Motor neuron (in vitro differentiated cells): Measurements from ENCODE around the gene CCT3. TPM values are rescaled to one million over a fixed set of nuclear protein-coding genes. Genes with fewer than 3 reads are reported as not detected.
"Not testable (repeated sequence)": the region's sequence is repeated elsewhere in the genome, so short reads cannot be mapped to it uniquely, and the experiment has no call there.

Experiments
- ATAC-seq, 8 experiments: fragments of 200-7000 bp; cut with Tn5 transposase; replicated peaks in 6 of 8; 2 replicates each; pipeline ENCODE4 v1.8.0; 2021; ENCODE audit warnings: mild to moderate bottlenecking in 8 of 8, moderate library complexity in 8 of 8
- H3K27ac ChIP-seq, 2 donors: fragments of 250-450 bp; sonication (Bioruptor Pico); 2 replicates each; pipeline ENCODE4 v1.9.0; 2021; ENCODE audit warnings: antibody characterized with exemption in 2 of 2, mild to moderate bottlenecking in 2 of 2, moderate library complexity in 1 of 2
- H3K4me1 ChIP-seq, 2 donors: fragments of 250-450 bp; sonication (Bioruptor Pico); replicated peaks in 1 of 2; 2 replicates each; pipeline ENCODE4 v1.6.1; 2021; ENCODE audit warnings: antibody characterized with exemption in 2 of 2, mild to moderate bottlenecking in 2 of 2, moderate library complexity in 1 of 2
- H3K4me3 ChIP-seq, 5 donors: fragments of 250-450 bp; sonication (Bioruptor Pico); 2 replicates each; pipeline ENCODE4 v1.9.0; 2021; ENCODE audit warnings: antibody characterized with exemption in 5 of 5, mild to moderate bottlenecking in 5 of 5, moderate library complexity in 4 of 5
- WGBS, 10 experiments: fragments of 450-650 bp; shearing (Covaris generic); methylation state at CpG; one replicate each; pipeline ENCODE4 v1.0.0; 2022; 5-methylcytosine and 5-hydroxymethylcytosine counted together
- in situ Hi-C, 9 experiments: fragments of 400-800 bp; cut with MboI; loops; one replicate each; pipeline ENCODE4 v1.15.0; 2021; ENCODE audit warnings: low sequenced_read_pairs in 9 of 9, low pct_unique_long_range_greater_than_20kb in 2 of 9; ENCODE audit not compliant: unreplicated experiment in 9 of 9
- total RNA-seq, 8 experiments: library from RNA; unstranded; fragments of 300-600 nt; gene quantifications; 2 replicates each; pipeline versions ENCODE4 v1.2.3 to v1.2.4, GENCODE V29; 2022

The CCT3 gene
- total RNA-seq, 8 experiments from 2014 or later = 204 to 465 (median 351) TPM

DNA sequence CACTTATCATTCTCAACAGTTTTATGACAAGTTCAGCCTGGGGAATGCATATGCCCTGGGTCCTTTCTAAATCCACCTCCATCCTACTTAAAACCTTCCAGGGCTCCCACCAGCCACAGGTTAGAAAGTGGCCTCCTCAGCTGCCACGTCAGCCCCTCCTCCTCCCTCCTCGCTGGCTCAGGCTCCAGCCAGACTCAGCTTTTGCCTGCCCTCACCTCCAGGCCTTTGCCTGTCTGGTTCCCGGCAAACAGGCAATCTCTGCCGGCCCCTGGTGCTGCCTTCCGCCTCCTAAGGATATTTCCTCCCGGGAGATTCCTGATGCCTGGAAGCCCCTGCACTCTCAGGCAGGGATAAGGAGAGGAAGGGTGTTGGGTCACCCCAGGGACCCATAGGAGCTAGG, 40.5 kb upstream of the CCT3 start:
- WGBS, 10 experiments = 31 to 71% (median 62%) methylated on average over 1 to 6 of the region's 6 CpGs; no CpG with 5 or more reads in 4 of the 10 experiments

DNA sequence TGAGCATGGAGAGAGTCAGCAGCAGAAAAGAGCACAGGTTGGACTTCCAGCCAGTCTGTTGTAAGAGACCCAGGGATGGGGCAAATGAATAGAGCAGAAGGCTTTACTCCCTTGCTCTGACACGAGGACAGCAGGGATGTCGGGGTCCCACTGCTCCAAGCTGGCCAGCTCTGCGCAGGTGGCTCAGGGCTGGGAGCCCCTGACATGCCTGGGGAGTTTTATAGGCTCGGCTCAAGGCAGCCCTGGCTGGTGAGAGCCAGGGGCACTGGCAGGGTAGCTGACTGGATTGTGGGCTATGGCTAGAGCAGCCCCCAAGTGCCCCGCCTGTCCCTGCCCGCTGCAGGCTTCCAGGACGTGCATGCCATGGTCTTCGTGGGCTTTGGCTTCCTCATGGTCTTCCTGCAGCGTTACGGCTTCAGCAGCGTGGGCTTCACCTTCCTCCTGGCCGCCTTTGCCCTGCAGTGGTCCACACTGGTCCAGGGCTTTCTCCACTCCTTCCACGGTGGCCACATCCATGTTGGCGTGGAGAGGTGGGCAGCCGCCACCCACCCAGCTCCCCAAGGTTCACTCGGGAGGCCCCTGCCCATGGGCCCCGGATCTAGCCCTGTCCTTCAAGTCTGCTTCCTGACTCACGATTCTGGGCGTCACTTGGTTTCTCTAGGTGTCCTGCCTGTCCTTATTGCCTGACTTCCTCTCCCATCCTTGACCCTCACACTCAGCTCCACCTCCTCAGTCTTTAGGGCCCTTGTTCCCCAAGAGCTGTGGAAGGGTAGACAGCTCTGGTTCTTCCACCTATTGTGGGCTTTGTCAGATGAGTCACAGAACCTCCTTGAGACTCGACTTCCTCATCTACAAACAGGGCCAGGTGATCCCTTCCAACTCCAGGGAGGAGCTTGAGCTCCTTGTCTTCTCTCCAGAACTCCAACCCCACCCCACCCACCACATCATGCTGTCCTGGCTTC, 39.1 kb upstream of the CCT3 start:
- no peaks in the 10 kb centered on the region for H3K4me1 ChIP-seq
- in situ Hi-C loops = loop anchor here in 2 of 9 experiments (25.0 kb wide), 1 partner anchor 235 kb away; the partner anchor contains the start of genes GPATCH4 (in 2 of the 2) and HAPLN2 (in 2 of the 2)
- H3K4me3 ChIP-seq = no peak overlapping the region
- WGBS, 10 experiments = 0 to 85% (median 74%) methylated on average over 1 to 18 of the region's 20 CpGs; no CpG with 5 or more reads in 3 of the 10 experiments
- no peak overlapping the region for H3K27ac ChIP-seq
- ATAC-seq = no peak

More for the DNA sequence above, 40.5 kb upstream of the CCT3 start:
- in situ Hi-C loops = loop anchor here in 2 of 9 experiments (25.0 kb wide), 1 partner anchor 234 kb away; the partner anchor contains the start of genes GPATCH4 (in 2 of the 2) and HAPLN2 (in 2 of the 2)
- Histone ChIP-seq H3K27ac (no peak overlapping the region), H3K4me1 (no peaks in the 10 kb centered on the region), H3K4me3 (no peak overlapping the region)
- no peak for ATAC-seq

- H3K4me3 ChIP-seq = no peak overlapping the region
- H3K4me1 ChIP-seq = no peaks in the 10 kb centered on the region
- 42 to 100% (median 78%) methylated on average over 1 to 2 of the region's 2 CpGs for WGBS, 10 experiments
- in situ Hi-C loops = loop anchor here in 2 of 9 experiments (25.0 kb wide), 1 partner anchor 236 kb away; the partner anchor contains the start of genes GPATCH4 (in 2 of the 2) and HAPLN2 (in 2 of the 2)
- ATAC-seq = peak in 1 of 8 experiments; percentile 34
- no peak overlapping the region for H3K27ac ChIP-seq
Observed at GRCh38 chr1:156376146-156376545, 38.1 kb upstream of the CCT3 start.

DNA sequence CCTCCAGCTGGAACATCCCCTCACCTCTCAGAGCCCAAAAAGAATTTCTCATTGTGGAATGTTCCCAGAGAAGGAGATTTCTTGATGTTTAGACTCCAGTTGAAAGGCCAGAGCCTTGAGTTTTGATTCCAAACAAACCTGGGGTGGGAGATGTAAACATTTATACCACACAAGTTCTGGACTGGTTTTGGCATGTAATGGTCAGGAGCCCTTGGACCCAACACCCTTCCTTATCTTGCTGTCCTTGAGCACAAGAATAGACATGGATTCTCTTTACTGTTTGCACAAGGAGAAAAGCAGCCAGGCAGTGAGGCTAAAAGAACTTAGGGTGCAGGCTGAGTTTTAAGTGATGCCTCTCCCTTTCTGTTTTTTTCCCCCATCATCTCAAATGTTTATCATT, 35.5 kb upstream of the CCT3 start:
- no peak for ATAC-seq
- H3K27ac ChIP-seq = no peak overlapping the region
- no peak overlapping the region for H3K4me3 ChIP-seq
- in situ Hi-C loops = no loop called here
- peaks cover 0 to 2% of the 10 kb centered on the region in 2 donors for H3K4me1 ChIP-seq

- WGBS, 10 experiments = 0 to 100% (median 64%) methylated on average over 1 to 4 of the region's 4 CpGs; no CpG with 5 or more reads in 4 of the 10 experiments
Observed at GRCh38 chr1:156372876-156373275, 34.8 kb upstream of the CCT3 start.

GRCh38 chr1:156372265-156372586, 34.1 kb upstream of the CCT3 start:
- in situ Hi-C loops = no loop called here
- Histone ChIP-seq H3K4me3 (no peak overlapping the region), H3K4me1 (peaks cover 0 to 2% of the 10 kb centered on the region in 2 donors), H3K27ac (no peak overlapping the region)
- peak in 2 of 8 experiments; percentile 19 to 48 for ATAC-seq

More at GRCh38 chr1:156372876-156373275, 34.8 kb upstream of the CCT3 start:
- no peak overlapping the region for H3K4me3 ChIP-seq
- no peak for ATAC-seq
- peaks cover 0 to 2% of the 10 kb centered on the region in 2 donors for H3K4me1 ChIP-seq
- in situ Hi-C loops = no loop called here
- H3K27ac ChIP-seq = no peak overlapping the region

DNA sequence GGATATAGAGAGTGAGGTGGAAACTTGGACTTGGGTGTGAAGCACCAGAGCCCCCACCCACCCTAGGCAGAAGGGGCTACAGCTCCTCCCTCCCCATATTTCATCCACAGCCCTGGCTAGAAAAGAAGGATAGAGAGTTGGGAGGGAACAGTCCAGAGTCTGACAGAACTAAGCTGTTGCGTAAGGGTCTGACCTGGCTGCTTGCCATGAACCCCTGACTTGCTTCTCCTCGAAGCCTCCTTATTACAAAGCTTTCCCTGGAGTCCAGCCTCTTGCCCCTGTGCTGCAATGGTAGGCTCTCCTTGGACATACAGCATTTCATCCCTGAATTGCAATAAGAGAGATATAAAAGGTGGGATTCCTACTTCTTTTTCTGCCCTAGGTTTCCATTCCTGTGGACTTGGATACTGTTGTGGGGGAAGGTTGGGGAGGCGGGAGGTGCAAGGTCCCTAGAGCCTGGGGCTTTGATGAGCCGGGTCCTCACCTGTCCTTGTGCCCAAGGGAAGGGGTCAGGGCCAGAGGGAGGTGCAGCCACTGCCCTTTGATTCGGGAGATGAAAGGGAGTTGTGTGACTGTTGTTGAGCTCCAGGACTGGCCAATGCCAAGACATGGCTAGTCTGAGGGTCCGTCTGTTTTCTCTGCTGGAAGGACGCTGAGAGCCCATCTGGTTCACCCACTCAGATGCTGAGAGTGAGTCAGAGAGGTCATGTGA, 33.6 kb upstream of the CCT3 start:
- 0 to 50% (median 27%) methylated on average over 1 to 6 of the region's 7 CpGs; no CpG with 5 or more reads in 3 of the 10 experiments for WGBS, 10 experiments
- Histone ChIP-seq H3K27ac (no peak overlapping the region), H3K4me3 (no peak overlapping the region), H3K4me1 (peaks cover 0 to 2% of the 10 kb centered on the region in 2 donors)
- in situ Hi-C loops = no loop called here
- ATAC-seq = peak in 3 of 8 experiments; percentile 32 to 55 (median 35)

DNA sequence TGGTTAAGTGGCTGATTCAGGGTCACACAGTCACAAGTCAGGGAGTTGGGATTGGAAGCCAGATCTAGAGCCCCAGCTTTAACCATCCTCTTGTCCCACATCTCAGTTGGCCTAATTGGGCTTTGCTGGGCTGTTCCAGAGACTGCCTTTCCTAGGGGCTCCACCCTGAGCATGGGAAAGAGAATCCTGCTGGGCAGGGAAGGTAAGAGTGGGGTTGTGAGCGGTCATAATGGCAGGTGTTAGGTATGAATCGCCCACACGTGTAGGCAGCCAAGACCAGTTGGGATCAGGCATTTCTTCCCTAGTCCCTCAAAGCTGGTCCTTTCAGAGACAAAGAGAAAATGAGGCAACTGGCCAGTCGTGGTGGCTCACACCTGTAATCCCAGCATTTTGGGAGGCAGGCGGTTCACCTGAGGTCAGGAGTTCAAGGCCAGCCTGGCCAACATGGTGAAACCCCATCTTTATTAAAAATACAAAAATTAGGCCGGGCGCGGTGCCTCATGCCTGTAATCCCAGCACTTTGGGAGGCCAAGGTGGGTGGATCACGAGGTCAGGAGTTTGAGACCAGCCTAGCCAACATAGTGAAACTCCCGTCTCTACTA, 31.7 kb upstream of the CCT3 start:
- H3K4me1 ChIP-seq, H3K4me3 ChIP-seq, H3K27ac ChIP-seq, in situ Hi-C loops, ATAC-seq: not testable (repeated sequence)
- WGBS, 10 experiments = 75 to 100% (median 90%) methylated on average over 1 to 10 of the region's 10 CpGs; no CpG with 5 or more reads in 3 of the 10 experiments

- ATAC-seq = peak; percentile 13 to 81 (median 60)
- H3K4me3 ChIP-seq = no peak within 1 kb of the TSS
- 12 to 100% (median 22%) methylated on average over 1 to 29 of the region's 48 CpGs; no CpG with 5 or more reads in 5 of the 10 experiments for WGBS, 10 experiments
- peaks cover 0 to 2% of the 10 kb centered on the region in 2 donors for H3K4me1 ChIP-seq
- no peak within 1 kb of the TSS for H3K27ac ChIP-seq
- in situ Hi-C loops = no loop called here
Observed at GRCh38 chr1:156368889-156369684, 31.0 kb upstream of the CCT3 start, which contains the start of gene RHBG. TSS of gene RHBG (plus strand) at chr1:156369211. CDS start at chr1:156369250, 39 bp downstream.

DNA sequence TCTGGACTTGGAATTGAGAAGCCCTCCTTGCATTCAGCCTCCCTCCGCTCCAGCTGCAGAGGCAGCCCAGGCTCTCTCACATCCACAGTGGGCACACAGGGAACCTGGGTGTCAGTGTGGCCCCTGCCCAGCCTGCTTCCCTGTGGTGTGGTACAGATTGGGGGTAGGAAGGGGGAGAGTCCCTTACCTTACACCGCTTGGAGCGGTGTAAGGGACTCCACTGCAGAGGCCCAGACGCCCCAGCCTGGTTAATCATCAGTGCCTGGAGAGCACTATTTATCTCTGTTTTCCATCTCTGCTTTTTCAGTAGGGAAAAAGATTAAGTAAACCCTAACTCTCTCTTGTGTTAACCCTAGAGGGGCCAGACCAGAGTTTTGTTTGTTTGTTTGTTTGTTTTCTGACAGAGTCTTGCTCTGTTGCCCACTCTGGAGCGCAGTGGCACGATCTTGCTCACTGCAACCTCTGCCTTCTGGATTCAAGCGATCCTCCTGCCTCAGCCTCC, 30.1 kb upstream of the CCT3 start:
- Histone ChIP-seq H3K4me3 (no peak overlapping the region), H3K4me1 (peaks cover 0 to 2% of the 10 kb centered on the region in 2 donors), H3K27ac (no peak overlapping the region)
- in situ Hi-C loops = no loop called here
- 68 to 100% (median 83%) methylated on average over 1 to 6 of the region's 7 CpGs; no CpG with 5 or more reads in 3 of the 10 experiments for WGBS, 10 experiments
- ATAC-seq = no peak

DNA sequence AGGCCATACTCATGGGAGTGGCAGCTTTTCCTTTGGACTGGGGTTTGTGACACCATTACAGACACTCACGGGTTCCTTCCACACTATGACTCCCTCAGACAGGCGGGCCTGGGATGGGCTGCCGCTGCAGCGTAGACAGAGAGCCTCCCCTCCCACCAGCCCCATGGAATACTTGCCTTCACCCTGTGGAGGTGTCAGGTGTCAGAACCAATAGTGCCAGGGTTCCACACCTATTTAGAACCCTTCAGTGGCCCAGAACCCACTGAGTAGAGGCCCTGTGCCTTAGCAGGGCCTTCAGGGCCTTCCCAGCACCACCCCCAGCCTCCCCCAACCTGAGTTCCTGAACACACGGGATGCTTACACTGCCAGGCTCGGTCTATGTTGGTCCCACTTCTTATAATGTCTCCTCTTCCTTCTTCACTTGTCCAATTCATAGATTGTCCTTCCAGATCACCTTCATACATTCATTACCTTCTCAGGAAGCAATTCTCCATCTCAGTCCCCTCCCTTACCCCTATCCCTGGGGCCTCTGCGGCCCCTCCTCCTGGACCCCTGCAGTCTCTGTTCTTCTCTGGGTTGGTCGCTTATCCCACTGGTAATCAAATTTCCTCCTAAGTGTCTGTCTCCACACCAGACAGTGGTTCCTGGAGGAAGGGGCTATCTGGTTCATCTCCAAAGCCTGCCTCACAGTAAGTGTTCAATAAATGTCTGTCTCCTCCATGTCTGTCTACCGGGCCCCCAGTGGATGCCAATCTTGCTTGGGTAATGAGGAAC, 29.5 kb upstream of the CCT3 start:
- in situ Hi-C loops = no loop called here
- no peak overlapping the region for H3K4me3 ChIP-seq
- WGBS, 10 experiments = 0 to 83% (median 46%) methylated on average over 1 to 7 of the region's 9 CpGs; no CpG with 5 or more reads in 3 of the 10 experiments
- ATAC-seq = peak in 2 of 8 experiments; percentile 47 to 72
- H3K27ac ChIP-seq = no peak overlapping the region
- H3K4me1 ChIP-seq = peaks cover 0 to 2% of the 10 kb centered on the region in 2 donors
